Measurements from ENCODE around the gene MMS22L.

MMS22L gene

GRCh38 chr6:97282726-97283617 is at the start of gene MMS22L:
TSS of gene MMS22L (minus strand) at chr6:97283216. CDS start at chr6:97282477, 739 bp downstream.
- peak; percentile 87 for DNase-seq

- no peak for DNase-seq
Observed at GRCh38 chr6:97322811-97323210, 39.8 kb upstream of the MMS22L start.

GRCh38 chr6:97322226-97322625 is 39.2 kb upstream of the MMS22L start:
- DNase-seq, result no peak

- no peak for DNase-seq
Observed at GRCh38 chr6:97316978-97317377, 34.0 kb upstream of the MMS22L start.

- no peak for DNase-seq
Observed at GRCh38 chr6:97312241-97312640, 29.2 kb upstream of the MMS22L start.

- no peak for DNase-seq
Observed at GRCh38 chr6:97306544-97307320, 23.7 kb upstream of the MMS22L start.

GRCh38 chr6:97305414-97306066 is 22.5 kb upstream of the MMS22L start:
- no peak for DNase-seq

GRCh38 chr6:97304701-97305100 is 21.7 kb upstream of the MMS22L start:
- no peak for DNase-seq

GRCh38 chr6:97294451-97294850 is 11.4 kb upstream of the MMS22L start:
- no peak for DNase-seq

- DNase-seq, result no peak
Observed at GRCh38 chr6:97293198-97293696, 10.2 kb upstream of the MMS22L start.

- DNase-seq, result no peak
Observed at GRCh38 chr6:97292671-97293070, 9.7 kb upstream of the MMS22L start.

GRCh38 chr6:97291896-97292295 is 8.9 kb upstream of the MMS22L start:
- no peak for DNase-seq

- DNase-seq, result no peak
Observed at GRCh38 chr6:97289332-97289731, 6.3 kb upstream of the MMS22L start.

- DNase-seq, result no peak
Observed at GRCh38 chr6:97288188-97288587, 5.2 kb upstream of the MMS22L start.

- no peak for DNase-seq
Observed at GRCh38 chr6:97282238-97282725, 734 bp downstream of the MMS22L start.

- DNase-seq, result no peak
Observed at GRCh38 chr6:97280766-97281165, 2.2 kb downstream of the MMS22L start.

- DNase-seq, result no peak
Observed at GRCh38 chr6:97275804-97276203, 7.2 kb downstream of the MMS22L start.

- DNase-seq, result no peak
Observed at GRCh38 chr6:97269821-97270220, 13.2 kb downstream of the MMS22L start.

GRCh38 chr6:97262676-97263075 is 20.3 kb downstream of the MMS22L start:
- DNase-seq, result no peak

GRCh38 chr6:97246842-97247241 is 36.2 kb downstream of the MMS22L start:
- no peak for DNase-seq

- DNase-seq, result no peak
Observed at GRCh38 chr6:97240222-97240621, 42.8 kb downstream of the MMS22L start.

GRCh38 chr6:97231911-97232310 is 51.1 kb downstream of the MMS22L start:
- no peak for DNase-seq

GRCh38 chr6:97222903-97223302 is 60.1 kb downstream of the MMS22L start:
- DNase-seq, result no peak

All from activated T-cell treated with anti-CD3 and anti-CD28 coated beads for 4 hours (primary cell).